ENCODE data around the gene SOCS2.

SOCS2 gene

DNA sequence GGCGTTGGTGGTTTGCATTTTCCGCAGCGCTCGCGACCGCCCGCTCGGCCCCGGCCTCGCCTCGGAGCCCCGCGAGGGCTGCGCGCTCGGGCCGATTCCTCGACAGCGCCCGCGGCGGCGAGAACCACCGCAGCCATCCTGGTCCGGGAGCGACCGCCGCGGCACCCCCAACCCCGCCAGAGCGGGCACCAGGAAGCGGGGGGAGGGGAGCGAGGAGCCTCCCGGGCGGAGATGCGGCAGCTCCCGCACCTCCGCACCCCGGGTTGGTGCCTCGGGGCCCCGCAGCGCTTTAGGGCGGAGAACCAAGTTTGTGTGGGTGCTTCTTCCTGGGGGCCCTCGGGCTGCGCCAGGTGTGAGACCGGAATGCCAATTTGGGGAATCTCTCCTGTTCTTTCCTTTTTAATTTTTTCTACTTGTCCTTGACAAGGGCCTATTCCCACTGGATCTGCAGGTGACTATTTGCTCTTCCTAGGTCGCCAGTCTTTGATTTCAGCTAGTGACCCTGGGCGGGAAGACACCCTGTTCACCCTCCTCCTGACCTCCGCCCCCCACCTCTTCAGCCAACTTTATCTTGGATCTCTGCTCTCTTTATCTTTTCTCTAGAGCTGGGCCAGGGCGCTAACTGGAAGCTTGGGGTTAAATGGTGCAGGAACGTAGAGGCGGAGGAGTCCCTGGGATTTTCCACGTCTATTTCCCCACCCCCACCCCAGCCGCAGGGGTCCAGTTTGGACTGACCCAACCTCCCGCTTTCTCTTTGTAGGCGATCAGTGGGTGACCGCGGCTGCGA lies at the start of gene SOCS2:
SOCS2 (plus strand) TSS at position 751 of the 787 bp plus-strand sequence. CDS start 223 bp downstream, outside the sequence.
- H3K27ac Mint-ChIP-seq = no peak within 1 kb of the TSS
- peak within 1 kb of the TSS; percentile 92 for H3K4me3 Mint-ChIP-seq
- peaks cover 1% of the 10 kb centered on the region for H3K36me3 Mint-ChIP-seq
- ATAC-seq (ENCODE audit: low read depth) (peak; percentile 9), DNase-seq (ENCODE audit: low spot score in 2 of 2) (peak; percentile 16 to 46)
- peaks cover 18% of the 10 kb centered on the region for H3K27me3 Mint-ChIP-seq
- H3K9me3 Mint-ChIP-seq = no peaks in the 10 kb centered on the region
- peaks cover 16% of the 10 kb centered on the region for H3K4me1 Mint-ChIP-seq

GRCh38 chr12:93524386-93525133 lies 47.9 kb upstream of the SOCS2 start:
- Mint-ChIP-seq H3K27me3 (peaks cover 8% of the 10 kb centered on the region), H3K4me1 (no peaks in the 10 kb centered on the region), H3K36me3 (peaks cover under 1% of the 10 kb centered on the region), H3K4me3 (no peak overlapping the region), H3K27ac (no peak overlapping the region), H3K9me3 (no peaks in the 10 kb centered on the region)
- no peak for DNase-seq (ENCODE audit: low spot score in 2 of 2)
- no peak for ATAC-seq (ENCODE audit: low read depth)

GRCh38 chr12:93526786-93527428 lies 45.6 kb upstream of the SOCS2 start:
- no peak for ATAC-seq (ENCODE audit: low read depth)
- Mint-ChIP-seq H3K9me3 (no peaks in the 10 kb centered on the region), H3K27ac (no peak overlapping the region), H3K4me3 (no peak overlapping the region), H3K27me3 (peaks cover 8% of the 10 kb centered on the region), H3K4me1 (peaks cover 2% of the 10 kb centered on the region), H3K36me3 (peaks cover 2% of the 10 kb centered on the region)
- no peak for DNase-seq (ENCODE audit: low spot score in 2 of 2)

- ATAC-seq (ENCODE audit: low read depth) = no peak
- no peaks in the 10 kb centered on the region for H3K9me3 Mint-ChIP-seq
- H3K4me3 Mint-ChIP-seq = no peak overlapping the region
- DNase-seq (ENCODE audit: low spot score in 2 of 2) = no peak
- peaks cover 2% of the 10 kb centered on the region for H3K4me1 Mint-ChIP-seq
- H3K27me3 Mint-ChIP-seq = peaks cover 4% of the 10 kb centered on the region
- H3K36me3 Mint-ChIP-seq = peaks cover 2% of the 10 kb centered on the region
- no peak overlapping the region for H3K27ac Mint-ChIP-seq
These were observed 42.1 kb upstream of the SOCS2 start for GRCh38 chr12:93530358-93530757.

GRCh38 chr12:93533310-93533709 lies 39.2 kb upstream of the SOCS2 start:
- no peaks in the 10 kb centered on the region for H3K9me3 Mint-ChIP-seq
- ATAC-seq (ENCODE audit: low read depth) (no peak), DNase-seq (ENCODE audit: low spot score in 2 of 2) (peak in 1 of 2 donors; percentile 4)
- H3K4me1 Mint-ChIP-seq = peaks cover 5% of the 10 kb centered on the region
- H3K4me3 Mint-ChIP-seq = no peak overlapping the region
- peaks cover 2% of the 10 kb centered on the region for H3K36me3 Mint-ChIP-seq
- no peaks in the 10 kb centered on the region for H3K27me3 Mint-ChIP-seq
- no peak overlapping the region for H3K27ac Mint-ChIP-seq

GRCh38 chr12:93536111-93536765 lies 36.2 kb upstream of the SOCS2 start:
- Mint-ChIP-seq H3K4me1 (peaks cover 6% of the 10 kb centered on the region), H3K27me3 (no peaks in the 10 kb centered on the region), H3K9me3 (no peaks in the 10 kb centered on the region), H3K4me3 (no peak overlapping the region), H3K27ac (peak overlapping the region; percentile 8), H3K36me3 (no peaks in the 10 kb centered on the region)
- DNase-seq (ENCODE audit: low spot score in 2 of 2) (peak in 1 of 2 donors; percentile 8), ATAC-seq (ENCODE audit: low read depth) (peak; percentile 27)

GRCh38 chr12:93536766-93537488 lies 35.5 kb upstream of the SOCS2 start:
- peak overlapping the region; percentile 8 for H3K27ac Mint-ChIP-seq
- H3K4me1 Mint-ChIP-seq = peaks cover 6% of the 10 kb centered on the region
- no peaks in the 10 kb centered on the region for H3K27me3 Mint-ChIP-seq
- H3K9me3 Mint-ChIP-seq = no peaks in the 10 kb centered on the region
- no peaks in the 10 kb centered on the region for H3K36me3 Mint-ChIP-seq
- DNase-seq (ENCODE audit: low spot score in 2 of 2) (no peak), ATAC-seq (ENCODE audit: low read depth) (peak; percentile 82)
- H3K4me3 Mint-ChIP-seq = peak overlapping the region; percentile 15

DNA sequence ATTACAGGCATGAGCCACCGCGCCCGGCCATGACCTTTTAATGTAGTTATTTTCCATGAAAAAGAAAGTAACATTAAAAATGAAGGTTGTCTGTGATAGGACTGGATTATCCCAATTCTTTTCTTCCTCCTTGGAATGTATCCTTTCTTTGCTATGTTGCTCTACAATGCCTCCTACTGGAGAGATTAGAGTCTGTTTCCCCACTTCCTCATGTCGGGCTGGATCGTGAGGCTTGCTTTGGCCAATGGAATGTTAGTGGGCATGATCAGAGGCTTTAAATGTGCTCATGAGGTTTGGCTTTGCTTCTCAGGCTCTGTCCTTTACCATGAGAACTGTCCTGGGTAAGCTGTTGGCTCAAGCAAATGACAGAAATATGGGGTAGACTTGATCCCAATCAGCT lies 34.7 kb upstream of the SOCS2 start:
- no peaks in the 10 kb centered on the region for H3K36me3 Mint-ChIP-seq
- no peak overlapping the region for H3K4me3 Mint-ChIP-seq
- no peaks in the 10 kb centered on the region for H3K9me3 Mint-ChIP-seq
- no peak overlapping the region for H3K27ac Mint-ChIP-seq
- H3K4me1 Mint-ChIP-seq = peaks cover 6% of the 10 kb centered on the region
- H3K27me3 Mint-ChIP-seq = no peaks in the 10 kb centered on the region
- ATAC-seq (ENCODE audit: low read depth) = no peak
- DNase-seq (ENCODE audit: low spot score in 2 of 2) = no peak

GRCh38 chr12:93539821-93540220 lies 32.7 kb upstream of the SOCS2 start:
- H3K4me1 Mint-ChIP-seq = peaks cover 6% of the 10 kb centered on the region

GRCh38 chr12:93540466-93540865 lies 32.0 kb upstream of the SOCS2 start:
- no peaks in the 10 kb centered on the region for H3K36me3 Mint-ChIP-seq
- ATAC-seq (ENCODE audit: low read depth) = no peak
- no peak for DNase-seq (ENCODE audit: low spot score in 2 of 2)
- H3K4me3 Mint-ChIP-seq = no peak overlapping the region
- H3K4me1 Mint-ChIP-seq = peaks cover 6% of the 10 kb centered on the region
- no peak overlapping the region for H3K27ac Mint-ChIP-seq
- H3K9me3 Mint-ChIP-seq = no peaks in the 10 kb centered on the region
- H3K27me3 Mint-ChIP-seq = no peaks in the 10 kb centered on the region

More at GRCh38 chr12:93539821-93540220, 32.7 kb upstream of the SOCS2 start:
- no peak overlapping the region for H3K4me3 Mint-ChIP-seq
- H3K27me3 Mint-ChIP-seq = no peaks in the 10 kb centered on the region
- no peaks in the 10 kb centered on the region for H3K9me3 Mint-ChIP-seq
- ATAC-seq (ENCODE audit: low read depth) (no peak), DNase-seq (ENCODE audit: low spot score in 2 of 2) (peak in 1 of 2 donors; percentile 1)
- H3K36me3 Mint-ChIP-seq = no peaks in the 10 kb centered on the region
- H3K27ac Mint-ChIP-seq = no peak overlapping the region

- H3K4me3 Mint-ChIP-seq = no peak overlapping the region
- H3K4me1 Mint-ChIP-seq = peaks cover 3% of the 10 kb centered on the region
- ATAC-seq (ENCODE audit: low read depth) (no peak), DNase-seq (ENCODE audit: low spot score in 2 of 2) (no peak)
- H3K36me3 Mint-ChIP-seq = no peaks in the 10 kb centered on the region
- no peaks in the 10 kb centered on the region for H3K9me3 Mint-ChIP-seq
- no peaks in the 10 kb centered on the region for H3K27me3 Mint-ChIP-seq
- H3K27ac Mint-ChIP-seq = no peak overlapping the region
These were observed 30.8 kb upstream of the SOCS2 start for GRCh38 chr12:93541578-93542225.

DNA sequence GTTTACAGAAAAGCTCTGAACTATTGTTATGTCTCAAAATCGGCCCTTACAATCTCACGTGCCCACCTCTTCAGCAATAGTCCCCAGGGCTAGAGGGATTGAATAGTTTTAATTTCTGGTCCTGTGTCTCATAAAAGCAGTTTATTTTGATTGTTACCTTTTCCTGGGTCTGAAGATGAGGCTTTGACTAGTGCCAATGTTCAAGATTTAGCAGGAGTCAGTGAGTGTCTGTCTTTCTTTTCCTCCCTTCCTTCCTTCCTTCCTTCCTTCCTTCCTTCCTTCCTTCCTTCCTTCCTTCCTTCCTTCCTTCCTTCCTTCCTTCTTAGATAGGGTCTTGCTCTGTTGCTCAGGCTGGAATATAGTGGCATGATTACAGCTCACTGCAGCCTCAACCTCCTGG lies 24.7 kb upstream of the SOCS2 start:
- H3K27ac Mint-ChIP-seq = no peak overlapping the region
- no peak for ATAC-seq (ENCODE audit: low read depth)
- no peaks in the 10 kb centered on the region for H3K36me3 Mint-ChIP-seq
- peaks cover 2% of the 10 kb centered on the region for H3K27me3 Mint-ChIP-seq
- peaks cover 3% of the 10 kb centered on the region for H3K4me1 Mint-ChIP-seq
- H3K4me3 Mint-ChIP-seq = no peak overlapping the region
- no peak for DNase-seq (ENCODE audit: low spot score in 2 of 2)
- no peaks in the 10 kb centered on the region for H3K9me3 Mint-ChIP-seq

GRCh38 chr12:93549174-93549573 lies 23.3 kb upstream of the SOCS2 start:
- Mint-ChIP-seq H3K36me3 (peaks cover 2% of the 10 kb centered on the region), H3K27me3 (peaks cover 6% of the 10 kb centered on the region), H3K27ac (no peak overlapping the region), H3K4me1 (peaks cover 3% of the 10 kb centered on the region), H3K9me3 (no peaks in the 10 kb centered on the region), H3K4me3 (no peak overlapping the region)
- DNase-seq (ENCODE audit: low spot score in 2 of 2) (no peak), ATAC-seq (ENCODE audit: low read depth) (no peak)
